ENCODE data around the gene GSTM4.

GSTM4 gene

DNA sequence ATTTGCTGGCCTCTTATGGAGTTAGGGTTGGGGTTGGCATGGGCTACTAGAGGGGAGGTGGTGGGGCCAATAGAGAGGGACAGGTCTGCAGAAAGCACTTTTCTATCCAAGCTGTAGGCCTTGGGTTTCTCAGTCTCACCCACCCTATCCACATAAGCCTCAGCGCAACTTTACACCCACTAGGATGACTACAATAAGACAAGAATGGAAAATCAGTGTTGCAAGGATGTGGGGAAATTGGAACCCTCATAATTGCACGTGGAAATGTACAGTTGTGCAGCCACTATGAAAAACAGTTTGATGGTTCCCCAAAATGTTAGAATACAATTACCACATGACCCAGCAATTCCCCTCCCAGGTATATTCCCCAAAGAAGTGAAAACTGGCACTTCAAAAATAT, 14.0 kb upstream of the GSTM4 start:
- Histone ChIP-seq H3K4me3 (ENCODE audit: low read length) (no peak overlapping the region), H3K9me3 (replicated peaks; ENCODE audit: low read length) (no peaks in the 10 kb centered on the region), H3K27me3 (ENCODE audit: control insufficient read depth, insufficient read depth, low read length) (no peaks in the 10 kb centered on the region), H3K4me1 (ENCODE audit: control insufficient read depth, insufficient read depth, low read length) (peaks cover 2% of the 10 kb centered on the region), H3K4me2 (ENCODE audit: low read length) (no peak overlapping the region), H3K36me3 (ENCODE audit: insufficient read depth, low read length) (no peaks in the 10 kb centered on the region), H3K9ac (ENCODE audit: low read depth, low read length) (no peak overlapping the region)

DNA sequence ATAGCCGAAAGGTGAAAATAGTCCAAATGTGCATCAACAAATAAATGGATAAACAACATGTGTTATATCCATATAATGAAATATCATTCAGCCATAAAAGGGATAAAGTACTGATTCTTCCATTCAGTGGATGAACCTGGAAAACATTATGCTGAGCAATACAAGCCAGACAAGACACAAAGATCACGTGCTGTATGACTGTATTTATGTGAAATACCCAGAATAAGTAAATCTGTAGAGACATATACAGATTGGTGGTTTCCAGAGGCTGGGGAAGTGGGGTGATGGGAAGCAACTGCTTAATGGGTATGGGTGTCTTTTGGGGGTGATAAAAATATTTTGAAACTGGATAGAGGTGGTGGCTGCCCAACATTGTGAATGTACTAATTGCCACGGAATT, 13.3 kb upstream of the GSTM4 start:
- no peak overlapping the region for H3K4me3 ChIP-seq (ENCODE audit: low read length)
- no peaks in the 10 kb centered on the region for H3K36me3 ChIP-seq (ENCODE audit: insufficient read depth, low read length)
- H3K9me3 ChIP-seq (replicated peaks; ENCODE audit: low read length), result no peaks in the 10 kb centered on the region
- peaks cover 2% of the 10 kb centered on the region for H3K4me1 ChIP-seq (ENCODE audit: control insufficient read depth, insufficient read depth, low read length)
- H3K4me2 ChIP-seq (ENCODE audit: low read length), result no peak overlapping the region
- H3K27me3 ChIP-seq (ENCODE audit: control insufficient read depth, insufficient read depth, low read length), result no peaks in the 10 kb centered on the region
- H3K9ac ChIP-seq (ENCODE audit: low read depth, low read length), result no peak overlapping the region

DNA sequence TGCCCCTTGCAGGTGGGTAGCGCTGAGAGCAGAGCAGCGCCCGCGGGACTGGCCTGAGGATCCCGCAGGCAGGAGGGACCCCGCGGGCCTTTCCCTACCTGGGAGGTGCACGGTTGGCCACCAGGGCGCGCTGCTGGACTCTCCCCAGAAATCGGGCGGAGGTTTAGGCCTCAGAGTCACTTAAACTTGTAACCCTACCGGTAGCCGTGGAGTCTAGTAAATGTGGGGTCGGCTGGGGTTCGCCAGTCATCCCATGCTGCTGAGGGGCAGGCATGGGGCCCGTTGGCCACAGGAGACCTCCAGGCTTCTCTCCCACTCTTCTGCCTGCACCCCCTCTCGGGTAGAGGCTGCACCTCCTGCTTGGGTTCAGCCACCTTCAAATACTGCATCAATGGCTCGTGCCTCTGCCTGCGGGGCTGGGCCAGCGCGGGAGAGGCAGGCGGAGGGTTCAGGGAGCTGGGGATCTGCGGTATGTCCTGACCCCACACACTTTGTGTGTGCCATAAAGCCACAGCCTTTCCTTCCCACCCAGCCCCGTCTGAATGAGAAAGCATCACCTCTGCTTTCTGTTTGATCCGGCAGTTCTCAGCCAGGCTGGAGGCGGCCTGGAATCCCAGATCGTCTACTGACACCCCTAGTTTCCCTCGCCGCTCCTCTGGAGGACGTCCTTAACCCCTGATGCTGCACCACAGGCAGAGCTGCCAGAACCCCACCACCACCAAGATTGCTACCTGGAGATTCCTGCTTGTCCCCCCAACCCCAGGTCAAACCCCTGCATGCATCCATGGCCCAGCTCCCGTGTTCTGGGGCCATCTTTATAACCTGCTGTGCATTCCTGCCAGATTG, 12.3 kb upstream of the GSTM4 start:
- no peaks in the 10 kb centered on the region for H3K27me3 ChIP-seq (ENCODE audit: control insufficient read depth, insufficient read depth, low read length)
- H3K4me3 ChIP-seq (ENCODE audit: low read length), result no peak overlapping the region
- H3K4me1 ChIP-seq (ENCODE audit: control insufficient read depth, insufficient read depth, low read length), result peaks cover 2% of the 10 kb centered on the region
- no peaks in the 10 kb centered on the region for H3K9me3 ChIP-seq (replicated peaks; ENCODE audit: low read length)
- peak overlapping the region; percentile 12 for H3K4me2 ChIP-seq (ENCODE audit: low read length)
- no peaks in the 10 kb centered on the region for H3K36me3 ChIP-seq (ENCODE audit: insufficient read depth, low read length)
- no peak overlapping the region for H3K9ac ChIP-seq (ENCODE audit: low read depth, low read length)

DNA sequence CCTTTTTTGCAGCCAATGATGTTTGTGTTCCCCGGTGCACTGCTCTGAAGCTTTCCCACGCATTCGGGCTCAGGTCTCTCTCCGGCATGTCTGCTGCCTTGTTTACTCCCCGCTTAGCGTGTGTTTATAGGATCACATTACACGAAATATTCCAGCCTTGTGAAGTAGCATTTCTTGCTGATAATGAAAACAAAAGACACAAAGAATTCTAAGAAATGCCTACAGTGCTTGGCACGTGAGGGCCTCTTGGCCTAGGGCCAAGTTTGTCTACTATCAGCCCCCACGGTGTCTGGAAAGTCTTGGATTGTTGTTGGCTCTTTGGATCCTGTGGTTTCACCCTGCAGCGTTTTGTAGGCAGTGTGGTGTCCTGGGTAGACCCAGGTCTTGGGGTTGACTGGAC, 11.2 kb upstream of the GSTM4 start:
- Histone ChIP-seq H3K27me3 (ENCODE audit: control insufficient read depth, insufficient read depth, low read length) (no peaks in the 10 kb centered on the region), H3K4me3 (ENCODE audit: low read length) (no peak overlapping the region), H3K9ac (ENCODE audit: low read depth, low read length) (no peak overlapping the region), H3K9me3 (replicated peaks; ENCODE audit: low read length) (no peaks in the 10 kb centered on the region), H3K36me3 (ENCODE audit: insufficient read depth, low read length) (no peaks in the 10 kb centered on the region), H3K4me1 (ENCODE audit: control insufficient read depth, insufficient read depth, low read length) (peaks cover 7% of the 10 kb centered on the region), H3K4me2 (ENCODE audit: low read length) (no peak overlapping the region)

DNA sequence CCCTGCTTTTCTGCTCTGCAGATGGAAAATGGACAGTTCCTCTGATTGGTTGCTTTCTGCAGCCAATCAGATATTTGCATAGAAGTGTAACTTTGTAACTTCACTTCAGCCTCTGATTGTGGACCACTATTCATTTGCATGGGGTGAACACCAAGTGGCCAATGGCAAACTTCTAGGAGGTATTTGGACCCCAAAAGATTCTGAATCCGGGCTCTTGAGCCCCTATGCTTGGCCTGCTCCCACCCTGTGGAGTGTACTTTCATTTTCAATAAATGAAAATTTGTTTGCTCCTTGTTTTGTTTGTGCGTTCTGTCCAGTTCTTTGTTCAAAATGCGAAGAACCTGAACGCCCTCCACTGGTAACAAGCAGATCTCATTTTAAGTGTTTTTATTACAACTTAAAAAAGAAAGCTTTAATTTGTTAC, 6.4 kb upstream of the GSTM4 start:
- Histone ChIP-seq H3K4me2 (ENCODE audit: low read length) (peak overlapping the region; percentile 86), H3K27me3 (ENCODE audit: control insufficient read depth, insufficient read depth, low read length) (peaks cover 23% of the 10 kb centered on the region), H3K9ac (ENCODE audit: low read depth, low read length) (peak overlapping the region; percentile 30), H3K4me1 (ENCODE audit: control insufficient read depth, insufficient read depth, low read length) (peaks cover 15% of the 10 kb centered on the region), H3K9me3 (replicated peaks; ENCODE audit: low read length) (no peaks in the 10 kb centered on the region), H3K4me3 (ENCODE audit: low read length) (peak overlapping the region; percentile 62), H3K36me3 (ENCODE audit: insufficient read depth, low read length) (no peaks in the 10 kb centered on the region)

DNA sequence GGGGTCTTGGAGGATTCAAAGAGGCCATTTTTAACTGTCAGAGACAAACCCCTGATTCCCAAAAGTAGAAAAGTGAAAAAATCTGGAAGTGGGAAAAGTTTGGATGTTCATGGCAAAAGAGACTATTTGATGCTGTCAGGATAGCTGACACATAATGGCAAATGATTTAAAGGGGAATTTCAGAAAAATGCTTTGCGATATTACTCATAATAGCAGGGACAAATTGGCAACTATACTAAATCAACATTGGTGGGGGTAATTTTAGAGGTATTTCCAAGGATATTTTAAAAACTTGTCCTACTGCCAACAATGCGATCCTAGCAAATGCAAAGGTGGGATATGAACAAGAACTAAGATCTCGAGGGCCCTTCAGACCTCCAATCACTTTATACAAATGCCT, 5.3 kb upstream of the GSTM4 start:
- no peak overlapping the region for H3K4me2 ChIP-seq (ENCODE audit: low read length)
- no peak overlapping the region for H3K4me3 ChIP-seq (ENCODE audit: low read length)
- no peaks in the 10 kb centered on the region for H3K9me3 ChIP-seq (replicated peaks; ENCODE audit: low read length)
- H3K9ac ChIP-seq (ENCODE audit: low read depth, low read length), result no peak overlapping the region
- no peaks in the 10 kb centered on the region for H3K36me3 ChIP-seq (ENCODE audit: insufficient read depth, low read length)
- H3K27me3 ChIP-seq (ENCODE audit: control insufficient read depth, insufficient read depth, low read length), result peaks cover 23% of the 10 kb centered on the region
- H3K4me1 ChIP-seq (ENCODE audit: control insufficient read depth, insufficient read depth, low read length), result peaks cover 22% of the 10 kb centered on the region

DNA sequence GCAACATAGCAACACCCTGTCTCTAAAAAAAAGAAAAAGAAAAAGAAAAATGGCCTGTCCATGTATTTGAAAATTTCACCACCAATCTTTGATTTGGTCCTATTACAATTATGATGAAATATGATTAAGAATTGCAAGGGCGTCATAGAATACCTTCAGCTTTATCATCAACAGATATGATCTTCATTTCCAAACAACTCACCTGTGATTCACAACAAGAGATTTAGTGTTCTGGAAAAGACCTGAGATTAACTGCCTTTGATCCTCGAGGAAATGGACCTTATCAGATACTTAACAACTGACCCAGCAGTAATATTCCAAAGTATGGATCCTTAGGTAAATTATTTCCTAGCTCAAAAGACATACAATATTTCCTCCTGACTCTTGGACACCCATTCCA, 3.5 kb upstream of the GSTM4 start:
- peaks cover 23% of the 10 kb centered on the region for H3K27me3 ChIP-seq (ENCODE audit: control insufficient read depth, insufficient read depth, low read length)
- H3K4me3 ChIP-seq (ENCODE audit: low read length), result no peak overlapping the region
- no peaks in the 10 kb centered on the region for H3K9me3 ChIP-seq (replicated peaks; ENCODE audit: low read length)
- H3K36me3 ChIP-seq (ENCODE audit: insufficient read depth, low read length), result no peaks in the 10 kb centered on the region
- no peak overlapping the region for H3K9ac ChIP-seq (ENCODE audit: low read depth, low read length)
- peaks cover 24% of the 10 kb centered on the region for H3K4me1 ChIP-seq (ENCODE audit: control insufficient read depth, insufficient read depth, low read length)
- H3K4me2 ChIP-seq (ENCODE audit: low read length), result no peak overlapping the region

DNA sequence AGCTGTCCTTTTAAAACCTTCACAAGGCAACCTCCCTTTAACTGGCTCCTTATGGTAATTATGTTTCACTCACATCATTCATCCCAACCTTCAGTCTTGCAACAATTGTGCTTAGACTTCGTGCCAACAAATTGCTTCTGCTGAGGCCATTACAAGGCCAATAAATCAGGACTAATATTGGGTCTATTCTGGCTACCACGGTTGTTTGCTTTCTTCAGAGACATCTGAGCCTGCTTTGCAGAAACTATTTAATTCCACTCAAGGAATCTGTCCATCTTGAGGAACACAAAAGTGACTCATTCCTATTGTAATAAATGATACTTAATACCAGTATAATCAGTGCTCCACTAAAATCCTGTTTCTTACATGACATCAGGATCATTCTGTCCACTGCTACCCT, 2.6 kb upstream of the GSTM4 start:
- Histone ChIP-seq H3K4me1 (ENCODE audit: control insufficient read depth, insufficient read depth, low read length) (peaks cover 24% of the 10 kb centered on the region), H3K9ac (ENCODE audit: low read depth, low read length) (no peak overlapping the region), H3K27me3 (ENCODE audit: control insufficient read depth, insufficient read depth, low read length) (peaks cover 23% of the 10 kb centered on the region), H3K4me3 (ENCODE audit: low read length) (no peak overlapping the region), H3K36me3 (ENCODE audit: insufficient read depth, low read length) (no peaks in the 10 kb centered on the region), H3K4me2 (ENCODE audit: low read length) (no peak overlapping the region), H3K9me3 (replicated peaks; ENCODE audit: low read length) (no peaks in the 10 kb centered on the region)

DNA sequence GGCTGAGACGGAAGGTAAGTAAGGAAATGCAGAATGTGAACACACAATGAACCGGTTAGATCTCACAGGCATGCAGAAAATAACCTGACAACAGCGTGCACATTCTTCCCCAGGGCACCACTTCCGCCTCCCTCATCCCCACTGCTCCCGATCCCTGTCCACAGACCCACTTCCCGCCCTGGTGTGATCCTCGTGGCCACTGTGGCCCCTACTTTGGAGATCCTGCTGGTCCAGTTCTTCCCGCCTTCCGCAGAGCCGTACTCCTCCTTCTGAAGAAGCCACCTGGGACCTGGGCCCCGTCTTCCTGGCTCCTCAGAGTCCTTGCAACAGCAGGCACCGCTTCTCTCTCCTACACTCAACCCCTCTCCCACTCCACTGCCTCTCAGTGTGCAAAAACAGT, 1.4 kb upstream of the GSTM4 start:
- Histone ChIP-seq H3K36me3 (ENCODE audit: insufficient read depth, low read length) (no peaks in the 10 kb centered on the region), H3K4me1 (ENCODE audit: control insufficient read depth, insufficient read depth, low read length) (peaks cover 19% of the 10 kb centered on the region), H3K9ac (ENCODE audit: low read depth, low read length) (no peak overlapping the region), H3K4me2 (ENCODE audit: low read length) (no peak overlapping the region), H3K27me3 (ENCODE audit: control insufficient read depth, insufficient read depth, low read length) (peaks cover 23% of the 10 kb centered on the region), H3K9me3 (replicated peaks; ENCODE audit: low read length) (no peaks in the 10 kb centered on the region), H3K4me3 (ENCODE audit: low read length) (no peak overlapping the region)

DNA sequence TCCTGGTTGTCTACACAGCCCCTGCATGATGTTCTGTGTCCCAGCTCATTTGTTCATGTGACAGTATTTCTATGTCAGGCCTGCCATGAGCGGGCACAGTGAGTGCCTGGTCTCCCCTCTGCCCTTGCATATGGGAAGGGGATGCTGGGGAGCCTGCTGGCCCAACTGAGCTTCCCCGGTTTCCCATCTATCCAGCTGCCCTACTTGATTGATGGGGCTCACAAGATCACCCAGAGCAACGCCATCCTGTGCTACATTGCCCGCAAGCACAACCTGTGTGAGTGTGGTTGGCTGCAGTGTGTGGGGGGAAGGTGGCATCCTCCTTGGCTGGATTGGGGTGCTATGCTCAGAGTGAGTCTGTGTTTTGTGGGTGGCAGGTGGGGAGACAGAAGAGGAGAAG, 1.5 kb downstream of the GSTM4 start:
- H3K36me3 ChIP-seq (ENCODE audit: insufficient read depth, low read length), result no peaks in the 10 kb centered on the region
- no peaks in the 10 kb centered on the region for H3K9me3 ChIP-seq (replicated peaks; ENCODE audit: low read length)
- H3K4me2 ChIP-seq (ENCODE audit: low read length), result no peak overlapping the region
- H3K9ac ChIP-seq (ENCODE audit: low read depth, low read length), result no peak overlapping the region
- H3K4me1 ChIP-seq (ENCODE audit: control insufficient read depth, insufficient read depth, low read length), result peaks cover 8% of the 10 kb centered on the region
- peaks cover 10% of the 10 kb centered on the region for H3K27me3 ChIP-seq (ENCODE audit: control insufficient read depth, insufficient read depth, low read length)
- no peak overlapping the region for H3K4me3 ChIP-seq (ENCODE audit: low read length)

DNA sequence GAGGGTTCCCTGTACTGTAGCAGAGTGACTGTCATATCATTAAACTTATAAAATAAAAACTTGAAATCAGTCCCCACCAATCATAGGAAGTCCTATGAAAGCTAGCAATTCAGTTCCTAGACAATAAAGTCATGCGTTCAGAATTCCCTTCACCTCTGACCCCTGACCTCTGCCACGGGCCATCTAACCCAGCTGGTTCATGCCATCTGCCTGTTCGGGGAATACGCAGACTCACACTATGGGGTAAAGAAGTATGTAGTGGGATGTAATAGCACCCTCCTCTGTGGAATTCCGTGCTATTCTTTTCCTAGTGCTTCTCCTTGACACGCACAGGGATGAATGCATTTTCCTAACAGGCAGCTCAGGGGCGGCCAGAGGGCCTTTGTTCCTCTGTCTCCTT, 2.1 kb downstream of the GSTM4 start:
- Histone ChIP-seq H3K4me1 (ENCODE audit: control insufficient read depth, insufficient read depth, low read length) (peaks cover 8% of the 10 kb centered on the region), H3K4me3 (ENCODE audit: low read length) (no peak overlapping the region), H3K36me3 (ENCODE audit: insufficient read depth, low read length) (no peaks in the 10 kb centered on the region), H3K27me3 (ENCODE audit: control insufficient read depth, insufficient read depth, low read length) (peaks cover 8% of the 10 kb centered on the region), H3K9me3 (replicated peaks; ENCODE audit: low read length) (no peaks in the 10 kb centered on the region), H3K4me2 (ENCODE audit: low read length) (no peak overlapping the region), H3K9ac (ENCODE audit: low read depth, low read length) (no peak overlapping the region)

DNA sequence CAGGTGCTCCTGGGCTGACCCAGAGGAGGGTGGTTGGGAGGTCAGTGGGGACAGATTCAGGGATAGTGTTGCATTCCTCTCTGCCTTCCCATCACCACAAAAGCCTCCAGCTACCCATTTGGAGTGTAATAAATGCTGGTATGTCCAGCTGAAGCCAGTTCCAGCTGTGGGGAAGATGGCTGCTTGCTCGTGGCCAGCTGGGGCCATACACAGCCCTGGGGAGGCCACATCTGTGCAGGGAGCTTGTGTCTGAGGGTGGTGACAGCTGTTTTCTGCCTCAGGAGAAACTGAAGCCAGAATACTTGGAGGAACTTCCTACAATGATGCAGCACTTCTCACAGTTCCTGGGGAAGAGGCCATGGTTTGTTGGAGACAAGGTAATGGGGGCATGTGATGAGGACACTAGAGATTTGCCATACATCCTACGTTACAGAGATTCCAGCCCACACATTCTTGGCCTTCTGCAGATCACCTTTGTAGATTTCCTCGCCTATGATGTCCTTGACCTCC, 2.7 kb downstream of the GSTM4 start:
- Histone ChIP-seq H3K27me3 (ENCODE audit: control insufficient read depth, insufficient read depth, low read length) (peaks cover 4% of the 10 kb centered on the region), H3K9ac (ENCODE audit: low read depth, low read length) (no peak overlapping the region), H3K4me3 (ENCODE audit: low read length) (no peak overlapping the region), H3K4me1 (ENCODE audit: control insufficient read depth, insufficient read depth, low read length) (peaks cover 9% of the 10 kb centered on the region), H3K4me2 (ENCODE audit: low read length) (no peak overlapping the region), H3K36me3 (ENCODE audit: insufficient read depth, low read length) (no peaks in the 10 kb centered on the region), H3K9me3 (replicated peaks; ENCODE audit: low read length) (no peaks in the 10 kb centered on the region)
